Measurements from ENCODE around the gene ATF7IP2. TPM values are rescaled to one million over a fixed set of nuclear protein-coding genes. Genes with fewer than 3 reads are reported as not detected.

The ATF7IP2 gene
- total RNA-seq, 6 experiments from 2014 or later, result 13.0 to 42.8 (median 24.0) TPM

DNA sequence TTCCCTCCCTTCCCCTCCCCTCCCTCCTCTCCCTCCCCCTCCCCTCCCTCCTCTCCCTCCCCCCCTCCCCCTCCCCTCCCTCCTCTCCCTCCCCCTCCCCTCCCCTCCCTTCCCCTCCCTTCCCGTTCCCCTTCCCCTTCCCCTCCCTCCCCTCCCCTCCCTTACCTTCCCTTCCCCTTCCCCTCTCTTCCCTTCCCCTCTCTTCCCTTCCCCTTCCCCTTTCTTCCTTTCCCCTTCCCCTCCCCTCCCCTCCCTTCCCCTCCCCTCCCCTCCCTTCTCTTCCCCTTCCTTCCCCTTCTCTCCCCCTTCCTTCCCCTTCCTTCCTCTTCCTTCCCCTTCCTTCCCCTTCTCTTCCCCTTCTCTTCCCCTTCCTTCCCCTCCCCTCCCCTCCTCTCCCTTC lies 133.4 kb downstream of the ATF7IP2 start:
- peaks cover 0 to 37% (median 17%) of the 10 kb centered on the region in 4 donors for H3K4me1 ChIP-seq
- peak overlapping the region in 1 of 3 donors; percentile 41 for H3K27ac ChIP-seq
- DNase-seq (no peak), ATAC-seq (no peak)
- H3K9me3 ChIP-seq, result no peaks in the 10 kb centered on the region
- no peaks in the 10 kb centered on the region for H3K36me3 ChIP-seq
- intact Hi-C loops (cut with DNase I), result no loop called here
- 71% methylated on average over 1 of the region's 1 CpG for WGBS (ENCODE audit: insufficient coverage, low coverage, low lambda C conversion rate, missing lambda C conversion rate)
- TF ChIP-seq, protein P1, sequence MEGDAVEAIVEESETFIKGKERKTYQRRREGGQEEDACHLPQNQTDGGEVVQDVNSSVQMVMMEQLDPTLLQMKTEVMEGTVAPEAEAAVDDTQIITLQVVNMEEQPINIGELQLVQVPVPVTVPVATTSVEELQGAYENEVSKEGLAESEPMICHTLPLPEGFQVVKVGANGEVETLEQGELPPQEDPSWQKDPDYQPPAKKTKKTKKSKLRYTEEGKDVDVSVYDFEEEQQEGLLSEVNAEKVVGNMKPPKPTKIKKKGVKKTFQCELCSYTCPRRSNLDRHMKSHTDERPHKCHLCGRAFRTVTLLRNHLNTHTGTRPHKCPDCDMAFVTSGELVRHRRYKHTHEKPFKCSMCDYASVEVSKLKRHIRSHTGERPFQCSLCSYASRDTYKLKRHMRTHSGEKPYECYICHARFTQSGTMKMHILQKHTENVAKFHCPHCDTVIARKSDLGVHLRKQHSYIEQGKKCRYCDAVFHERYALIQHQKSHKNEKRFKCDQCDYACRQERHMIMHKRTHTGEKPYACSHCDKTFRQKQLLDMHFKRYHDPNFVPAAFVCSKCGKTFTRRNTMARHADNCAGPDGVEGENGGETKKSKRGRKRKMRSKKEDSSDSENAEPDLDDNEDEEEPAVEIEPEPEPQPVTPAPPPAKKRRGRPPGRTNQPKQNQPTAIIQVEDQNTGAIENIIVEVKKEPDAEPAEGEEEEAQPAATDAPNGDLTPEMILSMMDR (IDR thresholded peaks at IDR 0.05), result no peak
- TF ChIP-seq POLR2A (IDR thresholded peaks at IDR 0.05), result no peak
- no peaks in the 10 kb centered on the region for H3K27me3 ChIP-seq
- no peak overlapping the region for H3K4me3 ChIP-seq

DNA sequence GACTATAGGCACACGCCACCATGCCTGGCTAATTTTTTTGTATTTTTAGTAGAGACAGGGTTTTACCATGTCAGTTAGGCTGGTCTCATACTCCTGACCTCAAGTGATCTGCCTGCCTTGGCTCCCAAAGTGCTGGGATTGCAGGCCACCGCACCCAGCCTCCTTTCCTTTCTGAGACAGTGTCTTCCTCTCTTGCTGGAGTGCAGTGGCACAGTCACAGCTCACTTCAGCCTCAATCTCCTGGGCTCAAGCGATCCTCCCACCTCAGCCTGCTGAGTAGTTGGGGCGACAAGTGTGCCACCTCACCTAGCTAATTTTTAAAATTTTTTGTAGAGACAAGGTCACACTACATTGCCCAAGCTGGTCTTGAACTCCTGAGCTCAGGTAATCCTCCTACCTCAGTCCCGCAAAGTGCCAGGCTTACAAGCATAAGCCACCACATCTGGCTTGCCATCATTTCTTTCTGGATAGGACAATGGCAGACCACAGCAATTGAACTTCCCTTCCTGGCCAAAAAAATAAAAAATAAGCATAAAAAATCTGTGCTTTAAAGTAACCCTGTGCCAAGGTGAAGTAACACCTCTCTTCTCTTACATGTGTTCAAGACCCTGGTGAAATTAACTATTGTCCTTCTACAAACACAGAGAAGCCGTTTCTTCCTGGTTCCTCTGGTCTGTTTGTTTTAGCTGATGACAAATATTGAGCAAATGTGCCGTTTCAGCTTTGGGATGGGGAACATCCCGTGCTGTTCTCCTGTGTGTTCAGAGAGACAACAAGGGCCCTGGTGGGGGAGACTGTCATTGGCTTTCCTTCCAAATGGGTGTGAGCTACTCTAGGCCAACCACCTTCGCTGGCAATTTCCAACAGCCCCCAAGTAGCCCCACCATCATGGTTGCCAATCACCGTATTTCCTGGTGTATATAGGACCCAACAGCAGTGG lies 134.3 kb downstream of the ATF7IP2 start:
- no peak for TF ChIP-seq POLR2A (IDR thresholded peaks at IDR 0.05)
- TF ChIP-seq, protein P1 (IDR thresholded peaks at IDR 0.05), result peak in 1 of 4 donors; percentile 15
- 22% methylated on average over 9 of the region's 10 CpGs for WGBS (ENCODE audit: insufficient coverage, low coverage, low lambda C conversion rate, missing lambda C conversion rate)
- no peaks in the 10 kb centered on the region for H3K36me3 ChIP-seq
- H3K4me1 ChIP-seq, result peaks cover 0 to 32% (median 14%) of the 10 kb centered on the region in 4 donors
- ATAC-seq, result peak; percentile 81 to 91 (median 87)
- peak overlapping the region in 1 of 3 donors; percentile 19 for H3K4me3 ChIP-seq
- peak; percentile 40 to 93 (median 79) for DNase-seq
- intact Hi-C loops (cut with DNase I), result no loop called here
- H3K27ac ChIP-seq, result peak overlapping the region; percentile 63 to 96 (median 79)
- H3K27me3 ChIP-seq, result no peaks in the 10 kb centered on the region
- no peaks in the 10 kb centered on the region for H3K9me3 ChIP-seq

DNA sequence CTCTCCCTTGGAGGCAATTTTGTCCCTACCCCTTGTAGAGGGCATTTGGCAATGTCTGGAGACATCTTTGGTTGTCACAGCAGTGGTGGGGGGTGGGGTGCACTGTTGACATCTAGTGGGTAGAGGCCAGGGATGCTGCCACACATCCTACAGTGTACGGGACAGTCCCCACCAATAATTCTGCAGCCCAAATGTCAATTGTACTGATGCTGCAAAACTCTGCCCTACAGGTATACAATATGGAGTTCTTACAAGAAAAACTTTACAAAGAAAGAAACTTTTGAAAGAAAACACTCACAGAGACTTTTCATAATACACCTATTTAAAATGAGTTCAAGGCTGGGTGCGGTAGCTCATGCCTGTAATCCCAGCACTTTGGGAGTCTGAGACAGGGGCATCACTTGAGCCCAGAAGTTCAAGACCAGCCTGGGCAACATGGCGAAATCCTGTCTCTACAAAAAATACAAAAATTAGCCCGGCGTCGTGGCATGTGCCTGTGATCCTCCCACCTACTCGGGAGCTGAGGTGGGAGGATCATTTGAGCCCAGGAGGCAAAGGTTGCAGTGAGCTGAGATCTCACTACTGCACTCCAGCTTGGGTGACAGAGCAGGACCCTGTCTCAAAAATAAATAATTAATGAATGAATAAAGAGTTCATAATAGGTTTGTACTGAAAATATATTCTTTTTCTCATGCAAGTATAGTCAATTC lies 135.2 kb downstream of the ATF7IP2 start:
- no peaks in the 10 kb centered on the region for H3K9me3 ChIP-seq
- no peaks in the 10 kb centered on the region for H3K27me3 ChIP-seq
- peaks cover 0 to 25% (median 12%) of the 10 kb centered on the region in 4 donors for H3K4me1 ChIP-seq
- 30% methylated on average over 7 of the region's 7 CpGs for WGBS (ENCODE audit: insufficient coverage, low coverage, low lambda C conversion rate, missing lambda C conversion rate)
- H3K4me3 ChIP-seq, result no peak overlapping the region
- peak overlapping the region in 2 of 3 donors; percentile 79 to 96 for H3K27ac ChIP-seq
- TF ChIP-seq POLR2A (IDR thresholded peaks at IDR 0.05), result no peak
- TF ChIP-seq, protein P1 (IDR thresholded peaks at IDR 0.05), result no peak
- intact Hi-C loops (cut with DNase I), result no loop called here
- no peaks in the 10 kb centered on the region for H3K36me3 ChIP-seq
- ATAC-seq, result peak in 3 of 4 donors; percentile 31 to 76 (median 54)
- peak in 2 of 3 donors; percentile 30 to 65 for DNase-seq

DNA sequence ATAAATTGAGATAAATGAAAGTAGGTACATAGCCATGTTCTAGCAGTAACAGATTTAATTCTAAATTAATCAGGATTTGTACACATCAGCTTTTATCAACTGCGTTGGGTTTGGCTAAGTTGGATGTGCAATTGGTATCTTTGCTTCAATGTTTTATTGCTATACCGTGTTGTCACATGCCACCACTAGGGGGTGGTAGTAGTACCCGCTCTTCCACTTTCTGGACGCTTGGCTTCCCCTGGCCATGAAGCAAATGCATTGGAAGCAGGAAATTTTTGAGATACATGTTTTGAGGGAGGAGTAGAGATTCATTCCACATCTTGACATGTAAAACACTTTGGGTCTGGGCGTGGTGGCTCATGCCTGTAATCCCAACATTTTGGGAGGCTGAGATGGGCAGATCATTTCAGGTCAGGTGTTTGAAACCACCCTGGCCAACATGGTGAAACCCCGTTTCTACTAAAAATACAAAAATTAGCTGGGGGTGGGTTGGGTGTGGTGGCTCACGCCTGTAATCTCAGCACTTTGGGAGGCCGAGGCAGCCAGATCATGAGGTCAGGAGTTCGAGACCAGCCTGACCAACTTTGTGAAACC lies 135.9 kb downstream of the ATF7IP2 start:
- TF ChIP-seq, protein P1 (IDR thresholded peaks at IDR 0.05), result peak; percentile 82 to 88 (median 85)
- TF ChIP-seq POLR2A (IDR thresholded peaks at IDR 0.05), result no peak
- Histone ChIP-seq H3K4me3 (no peak overlapping the region), H3K27me3 (no peaks in the 10 kb centered on the region), H3K27ac (peak overlapping the region in 2 of 3 donors; percentile 79 to 96), H3K9me3 (no peaks in the 10 kb centered on the region), H3K36me3 (no peaks in the 10 kb centered on the region), H3K4me1 (peaks cover 0 to 25% (median 12%) of the 10 kb centered on the region in 4 donors)
- DNase-seq, result peak in 2 of 3 donors; percentile 41 to 77
- intact Hi-C loops (cut with DNase I), result no loop called here
- WGBS (ENCODE audit: insufficient coverage, low coverage, low lambda C conversion rate, missing lambda C conversion rate), result 37% methylated on average over 9 of the region's 9 CpGs
- ATAC-seq, result peak; percentile 60 to 73 (median 64)
